HEK293T (cell line): ENCODE data around the gene KIF26B.

Experiments
- ARNT ChIP-seq: fragments of 450-650 bp; IDR thresholded peaks from 2 replicates; pipeline ENCODE4 v1.6.1; 2017; ENCODE audit warnings: mild to moderate bottlenecking
- BHLHE40 ChIP-seq: fragments of 450-650 bp; IDR thresholded peaks from 2 replicates; pipeline ENCODE4 v1.6.1; 2016; ENCODE audit warnings: mild to moderate bottlenecking, moderate library complexity, borderline replicate concordance
- ELF4 ChIP-seq: fragments of 450-650 bp; IDR thresholded peaks from 2 replicates; pipeline ENCODE4 v1.6.1; 2017; ENCODE audit warnings: antibody characterized with exemption
- FOXA1 ChIP-seq: fragments of 450-650 bp; IDR thresholded peaks from 2 replicates; pipeline ENCODE4 v1.6.1; 2016; ENCODE audit warnings: mild to moderate bottlenecking
- FOXK2 ChIP-seq: fragments of 450-650 bp; IDR thresholded peaks from 2 replicates; pipeline ENCODE4 v1.6.1; 2016; ENCODE audit warnings: mild to moderate bottlenecking
- FOXM1 ChIP-seq: fragments of 450-650 bp; IDR thresholded peaks from 2 replicates; pipeline ENCODE4 v1.6.1; 2017; ENCODE audit warnings: mild to moderate bottlenecking, borderline replicate concordance
- HDGF ChIP-seq: fragments of 450-650 bp; IDR thresholded peaks from 2 replicates; pipeline ENCODE4 v1.6.1; 2017; ENCODE audit warnings: antibody characterized with exemption, borderline replicate concordance
- L3MBTL2 ChIP-seq: fragments of 450-650 bp; conservative IDR thresholded peaks from 2 replicates; pipeline ENCODE4 v1.6.1; 2016; ENCODE audit warnings: mild to moderate bottlenecking
- LEF1 ChIP-seq: fragments of 450-650 bp; IDR thresholded peaks from 2 replicates; pipeline ENCODE4 v1.6.1; 2017; ENCODE audit warnings: mild to moderate bottlenecking, borderline replicate concordance
- PKNOX1 ChIP-seq: fragments of 450-650 bp; IDR thresholded peaks from 2 replicates; pipeline ENCODE4 v1.6.1; 2016
- SP1 ChIP-seq: fragments of 450-650 bp; IDR thresholded peaks from 2 replicates; pipeline ENCODE4 v1.6.1; 2017
- SUZ12 ChIP-seq: fragments of 450-650 bp; IDR thresholded peaks from 2 replicates; pipeline ENCODE4 v1.6.1; 2016; ENCODE audit warnings: mild to moderate bottlenecking
- TARDBP ChIP-seq: fragments of 450-650 bp; IDR thresholded peaks from 2 replicates; pipeline ENCODE4 v1.6.1; 2016

GRCh38 chr1:245317217-245317616 is 162.4 kb downstream of the KIF26B start:
- no peak for TF ChIP-seq ARNT
- no peak for TF ChIP-seq TARDBP
- TF ChIP-seq BHLHE40 = no peak
- no peak for TF ChIP-seq SP1
- TF ChIP-seq PKNOX1 = no peak
- no peak for TF ChIP-seq HDGF
- no peak for TF ChIP-seq FOXA1
- TF ChIP-seq L3MBTL2 = no peak
- no peak for TF ChIP-seq FOXM1
- no peak for TF ChIP-seq FOXK2
- no peak for TF ChIP-seq SUZ12
- TF ChIP-seq ELF4 = no peak
- no peak for TF ChIP-seq LEF1
